ENCODE results near the gene XBP1. TPM values are rescaled to one million over a fixed set of nuclear protein-coding genes. Genes with fewer than 3 reads are reported as not detected.

Gene XBP1
- total RNA-seq, 2 donors from 2014 or later, result 176 to 282 TPM

DNA sequence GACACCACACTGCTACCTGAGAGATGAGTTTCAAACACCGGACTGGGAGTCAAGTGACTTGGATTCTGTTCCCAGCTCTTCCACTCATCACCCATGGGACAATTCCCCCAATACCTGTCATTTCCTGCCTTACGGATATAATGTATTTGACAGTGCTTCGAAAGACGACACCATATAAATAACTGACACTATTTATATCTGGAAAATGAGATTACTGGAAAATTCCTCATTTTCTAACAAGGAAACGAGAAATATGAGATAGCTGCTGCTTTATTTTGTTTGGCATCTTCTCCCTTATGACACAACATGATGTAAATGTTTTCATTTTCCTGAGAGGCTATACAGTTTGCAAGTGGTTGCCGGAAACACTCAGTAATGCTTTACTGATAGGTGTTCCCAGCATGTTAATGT lies 49.9 kb downstream of the XBP1 start:
- Histone ChIP-seq H3K36me3 (peaks cover 12% of the 10 kb centered on the region), H3K27ac (no peak overlapping the region), H3K27me3 (replicated peaks; ENCODE audit: insufficient read depth) (no peaks in the 10 kb centered on the region), H3K4me1 (ENCODE audit: control insufficient read depth in 1 of 2, low read depth in 2 of 2) (no peaks in the 10 kb centered on the region), H3K4me3 (no peak overlapping the region), H3K9me3 (no peaks in the 10 kb centered on the region)
- ATAC-seq (ENCODE audit: insufficient number of reproducible peaks, low FRiP score, low read depth) (no peak), DNase-seq (ENCODE audit: low spot score) (no peak)
- TF ChIP-seq, protein P1, sequence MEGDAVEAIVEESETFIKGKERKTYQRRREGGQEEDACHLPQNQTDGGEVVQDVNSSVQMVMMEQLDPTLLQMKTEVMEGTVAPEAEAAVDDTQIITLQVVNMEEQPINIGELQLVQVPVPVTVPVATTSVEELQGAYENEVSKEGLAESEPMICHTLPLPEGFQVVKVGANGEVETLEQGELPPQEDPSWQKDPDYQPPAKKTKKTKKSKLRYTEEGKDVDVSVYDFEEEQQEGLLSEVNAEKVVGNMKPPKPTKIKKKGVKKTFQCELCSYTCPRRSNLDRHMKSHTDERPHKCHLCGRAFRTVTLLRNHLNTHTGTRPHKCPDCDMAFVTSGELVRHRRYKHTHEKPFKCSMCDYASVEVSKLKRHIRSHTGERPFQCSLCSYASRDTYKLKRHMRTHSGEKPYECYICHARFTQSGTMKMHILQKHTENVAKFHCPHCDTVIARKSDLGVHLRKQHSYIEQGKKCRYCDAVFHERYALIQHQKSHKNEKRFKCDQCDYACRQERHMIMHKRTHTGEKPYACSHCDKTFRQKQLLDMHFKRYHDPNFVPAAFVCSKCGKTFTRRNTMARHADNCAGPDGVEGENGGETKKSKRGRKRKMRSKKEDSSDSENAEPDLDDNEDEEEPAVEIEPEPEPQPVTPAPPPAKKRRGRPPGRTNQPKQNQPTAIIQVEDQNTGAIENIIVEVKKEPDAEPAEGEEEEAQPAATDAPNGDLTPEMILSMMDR (IDR thresholded peaks at IDR 0.05), result no peak

Other genes with a start within 250 kb of the XBP1 start
- gene TTC28, start 120.7 kb downstream of the XBP1 start, total RNA-seq, result 100 to 1,000 TPM in 1 of 2 donors, 10 to 100 TPM in 1; 94.2 to 170 TPM
- 1 to 10 TPM; 7.9 to 8.3 TPM for gene CHEK2, start 58.7 kb downstream of the XBP1 start, total RNA-seq
- 10 to 100 TPM in 1 of 2 donors, 1 to 10 TPM in 1; 9.3 to 11.9 TPM for gene HSCB, start 58.5 kb downstream of the XBP1 start, total RNA-seq
- gene CCDC117, start 27.9 kb downstream of the XBP1 start, total RNA-seq, result 10 to 100 TPM; 15.2 to 18.4 TPM
- gene ZNRF3, start 83.0 kb upstream of the XBP1 start, total RNA-seq, result 10 to 100 TPM; 17.2 to 23.1 TPM

Data from thoracic aorta (tissue), 2 donors.